MCF 10A (cell line): ENCODE results near the gene ANKRD11. TPM values are rescaled to one million over a fixed set of nuclear protein-coding genes. Genes with fewer than 3 reads are reported as not detected.

Experiments used
- BruUV-seq: library from RNA; stranded (reverse); fragments of 400-500 nt; replicated peaks from 2 replicates; lab custom pipeline; 2021; lab: Mats Ljungman, UMichigan
- CTCF ChIA-PET: fragments of 300-600 bp; sonication (Branson Sonifier 250); formaldehyde crosslinking; extraction: SDS; loops from one replicate; lab custom pipeline; 2021; ENCODE audit warnings: antibody characterized with exemption, inconsistent platforms; lab: Yijun Ruan, JAX
- POLR2A ChIA-PET: fragments of 300-600, 350-650 bp; sonication (Branson Sonifier 250); formaldehyde crosslinking; extraction: SDS; loops from one replicate; lab custom pipeline; 2020; ENCODE audit warnings: antibody characterized with exemption, inconsistent platforms; lab: Yijun Ruan, JAX
- DNase-seq: peaks from one replicate; pipeline ENCODE4 v3.0.0-alpha.2; 2018; ENCODE audit not compliant: unreplicated experiment
- H3K27ac Mint-ChIP-seq: one replicate; pipeline ENCODE4 v1.8.0; 2022; ENCODE audit warnings: mild to moderate bottlenecking, low read depth, mixed read lengths; ENCODE audit not compliant: unreplicated experiment
- H3K27me3 Mint-ChIP-seq: one replicate; pipeline ENCODE4 v1.8.0; 2022; ENCODE audit warnings: mixed read lengths; ENCODE audit not compliant: insufficient read depth, unreplicated experiment
- H3K36me3 Mint-ChIP-seq: one replicate; pipeline ENCODE4 v1.8.0; 2022; ENCODE audit warnings: mild to moderate bottlenecking, moderate library complexity, mixed read lengths; ENCODE audit not compliant: insufficient read depth, unreplicated experiment
- H3K4me1 Mint-ChIP-seq: one replicate; pipeline ENCODE4 v1.8.0; 2022; ENCODE audit warnings: mixed read lengths; ENCODE audit not compliant: insufficient read depth, unreplicated experiment
- H3K4me3 Mint-ChIP-seq: one replicate; pipeline ENCODE4 v1.8.0; 2022; ENCODE audit warnings: mild to moderate bottlenecking, moderate library complexity, mixed read lengths; ENCODE audit not compliant: unreplicated experiment
- H3K9me3 Mint-ChIP-seq: one replicate; pipeline ENCODE4 v1.8.0; 2022; ENCODE audit warnings: mixed read lengths; ENCODE audit not compliant: unreplicated experiment
- intact Hi-C: fragments of 100-400 bp; cut with micrococcal nuclease; formaldehyde crosslinking; loops from 2 replicates; pipeline ENCODE4 v1.14.1; 2022
- total RNA-seq: library from RNA; stranded (reverse); gene quantifications from 2 replicates; pipeline ENCODE4 v1.2.3, GENCODE V29; 2022
- TF ChIP-seq, protein P1 (sequence below): fragments of 200-600 bp; IDR thresholded peaks from one replicate; pipeline ENCODE4 v1.8.0; 2022; ENCODE audit warnings: antibody characterized with exemption, mild to moderate bottlenecking; ENCODE audit not compliant: unreplicated experiment

ANKRD11 gene
- total RNA-seq, 1 experiment from 2014 or later: 237 TPM

DNA sequence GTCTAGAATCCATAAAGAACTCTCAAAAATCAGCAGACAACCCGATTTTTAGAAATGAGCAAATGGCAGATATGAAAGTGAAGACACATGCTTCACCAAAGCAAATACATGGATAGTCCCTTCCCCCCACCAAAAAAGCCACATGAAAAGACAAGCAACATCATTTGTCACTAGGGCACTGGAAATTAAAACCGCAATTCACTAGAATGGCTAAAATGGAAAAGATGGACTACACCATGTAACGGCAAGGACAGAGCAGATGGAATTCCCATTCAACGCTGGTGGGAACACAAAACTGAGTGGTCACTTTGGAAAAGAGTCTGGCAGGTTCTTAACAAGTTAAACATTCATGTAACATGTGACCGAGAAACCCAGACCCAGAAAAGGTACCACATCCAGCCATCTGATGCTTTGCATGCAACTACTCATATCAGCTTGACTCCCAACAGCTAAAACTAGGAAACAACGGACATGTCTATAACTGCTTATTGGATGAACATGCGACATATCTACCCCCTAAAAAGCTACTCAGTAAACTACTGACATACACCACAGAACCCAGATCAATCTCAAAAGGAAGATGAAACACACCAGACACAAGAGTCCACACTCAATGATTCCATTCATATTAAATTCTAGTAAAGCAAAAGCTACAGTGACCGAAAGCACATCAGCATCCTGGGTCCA, 140.3 kb downstream of the ANKRD11 start:
- POLR2A ChIA-PET: interaction anchor here (0.6 to 1.1 kb wide), 5 partner anchors 11 to 157 kb away, joined by 3 to 4 read pairs (median 3); partner anchors contain the start of gene SPG7
- no peak for DNase-seq
- no peaks in the 10 kb centered on the region for H3K9me3 Mint-ChIP-seq
- H3K27me3 Mint-ChIP-seq: no peaks in the 10 kb centered on the region
- CTCF ChIA-PET: interaction anchor here (1.4 kb wide), 1 partner anchor 159 kb away, joined by 5 read pairs; no protein-coding TSS in a partner anchor
- peaks cover 39% of the 10 kb centered on the region for H3K4me1 Mint-ChIP-seq
- intact Hi-C loops: no loop called here
- BruUV-seq: no TSS peak
- TF ChIP-seq, protein P1, sequence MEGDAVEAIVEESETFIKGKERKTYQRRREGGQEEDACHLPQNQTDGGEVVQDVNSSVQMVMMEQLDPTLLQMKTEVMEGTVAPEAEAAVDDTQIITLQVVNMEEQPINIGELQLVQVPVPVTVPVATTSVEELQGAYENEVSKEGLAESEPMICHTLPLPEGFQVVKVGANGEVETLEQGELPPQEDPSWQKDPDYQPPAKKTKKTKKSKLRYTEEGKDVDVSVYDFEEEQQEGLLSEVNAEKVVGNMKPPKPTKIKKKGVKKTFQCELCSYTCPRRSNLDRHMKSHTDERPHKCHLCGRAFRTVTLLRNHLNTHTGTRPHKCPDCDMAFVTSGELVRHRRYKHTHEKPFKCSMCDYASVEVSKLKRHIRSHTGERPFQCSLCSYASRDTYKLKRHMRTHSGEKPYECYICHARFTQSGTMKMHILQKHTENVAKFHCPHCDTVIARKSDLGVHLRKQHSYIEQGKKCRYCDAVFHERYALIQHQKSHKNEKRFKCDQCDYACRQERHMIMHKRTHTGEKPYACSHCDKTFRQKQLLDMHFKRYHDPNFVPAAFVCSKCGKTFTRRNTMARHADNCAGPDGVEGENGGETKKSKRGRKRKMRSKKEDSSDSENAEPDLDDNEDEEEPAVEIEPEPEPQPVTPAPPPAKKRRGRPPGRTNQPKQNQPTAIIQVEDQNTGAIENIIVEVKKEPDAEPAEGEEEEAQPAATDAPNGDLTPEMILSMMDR: no peak
- H3K27ac Mint-ChIP-seq: no peak overlapping the region
- H3K36me3 Mint-ChIP-seq: peaks cover 42% of the 10 kb centered on the region
- no peak overlapping the region for H3K4me3 Mint-ChIP-seq

DNA sequence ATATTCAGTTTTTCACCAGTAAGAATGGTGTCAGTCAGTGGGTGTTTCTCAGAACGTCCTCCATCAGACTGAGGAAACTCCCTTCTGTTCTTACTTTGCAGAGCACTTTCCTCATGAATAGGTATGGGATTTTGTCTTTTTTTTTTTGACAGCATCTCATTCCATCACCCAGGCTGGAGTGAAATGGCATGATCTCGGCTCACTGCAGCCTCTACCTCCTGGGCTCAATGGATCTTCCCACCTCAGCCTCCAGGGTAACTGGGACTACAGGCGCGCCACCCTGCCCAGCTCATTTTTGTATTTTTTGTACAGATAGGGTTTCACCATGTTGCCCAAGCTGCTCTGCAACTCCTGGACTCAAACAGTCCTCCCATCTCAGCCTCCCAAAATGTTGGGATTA, 142.6 kb downstream of the ANKRD11 start:
- Mint-ChIP-seq H3K4me1 (peaks cover 34% of the 10 kb centered on the region), H3K9me3 (no peaks in the 10 kb centered on the region), H3K4me3 (no peak overlapping the region), H3K36me3 (peaks cover 42% of the 10 kb centered on the region), H3K27ac (no peak overlapping the region), H3K27me3 (no peaks in the 10 kb centered on the region)
- no TSS peak for BruUV-seq
- TF ChIP-seq, protein P1: no peak
- DNase-seq: no peak
- ChIA-PET POLR2A (no interaction called here), CTCF (no interaction called here)
- intact Hi-C loops: no loop called here

- Mint-ChIP-seq H3K4me3 (no peak overlapping the region), H3K27me3 (no peaks in the 10 kb centered on the region), H3K4me1 (peaks cover 34% of the 10 kb centered on the region), H3K36me3 (peaks cover 48% of the 10 kb centered on the region), H3K9me3 (no peaks in the 10 kb centered on the region), H3K27ac (no peak overlapping the region)
- POLR2A ChIA-PET: no interaction called here
- CTCF ChIA-PET: interaction anchor here (0.6 kb wide), 1 partner anchor 467 kb away, joined by 3 read pairs; no protein-coding TSS in a partner anchor
- no TSS peak for BruUV-seq
- DNase-seq: no peak
- intact Hi-C loops: no loop called here
- TF ChIP-seq, protein P1: no peak
Measured at GRCh38 chr16:89346869-89347268, 143.5 kb downstream of the ANKRD11 start.

DNA sequence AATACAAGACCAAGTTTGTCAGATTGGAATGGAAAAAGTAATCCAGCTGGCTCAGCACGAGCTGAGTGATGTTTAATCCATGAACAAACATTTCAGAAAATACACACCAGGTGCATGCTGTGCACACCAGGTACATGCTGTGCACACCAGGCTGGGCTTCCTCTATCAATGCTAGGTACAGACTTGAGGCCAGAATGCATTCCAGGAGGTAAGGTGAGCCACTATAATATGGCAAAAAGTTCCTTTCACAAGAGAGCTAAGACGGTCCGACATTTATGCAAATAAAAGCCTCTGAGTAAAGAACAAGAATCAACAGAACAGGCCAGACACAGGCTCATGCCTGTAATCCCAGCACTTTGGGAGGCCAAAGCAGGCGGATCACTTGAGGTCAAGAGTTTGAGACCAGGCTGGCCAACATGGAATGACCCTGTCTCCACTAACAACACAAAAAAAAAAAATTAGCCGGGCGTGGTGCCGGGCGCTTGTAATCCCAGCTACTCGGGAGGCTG, 144.7 kb downstream of the ANKRD11 start:
- H3K4me1 Mint-ChIP-seq: peaks cover 24% of the 10 kb centered on the region
- no TSS peak for BruUV-seq
- no peak overlapping the region for H3K4me3 Mint-ChIP-seq
- CTCF ChIA-PET: interaction anchor here (0.5 to 0.6 kb wide), 2 partner anchors 22 to 265 kb away, joined by 3 to 5 read pairs; no protein-coding TSS in a partner anchor
- no peaks in the 10 kb centered on the region for H3K9me3 Mint-ChIP-seq
- TF ChIP-seq, protein P1: no peak
- peaks cover 59% of the 10 kb centered on the region for H3K36me3 Mint-ChIP-seq
- POLR2A ChIA-PET: interaction anchor here (0.6 to 1.2 kb wide), 2 partner anchors 14 to 16 kb away, joined by 4 read pairs; no protein-coding TSS in a partner anchor
- H3K27me3 Mint-ChIP-seq: no peaks in the 10 kb centered on the region
- no peak for DNase-seq
- H3K27ac Mint-ChIP-seq: no peak overlapping the region
- intact Hi-C loops: no loop called here
